Measurements from ENCODE around the gene DFFB.

The DFFB gene

GRCh38 chr1:3925256-3925655, 68.0 kb downstream of the DFFB start:
- H3K4me3 ChIP-seq (ENCODE audit: low read length) = no peak overlapping the region
- no peak for TF ChIP-seq CTCF (conservative IDR thresholded peaks at IDR 0.05; ENCODE audit: low read depth, low read length)
- no peak for DNase-seq (ENCODE audit: low read depth)

- H3K4me3 ChIP-seq (ENCODE audit: low read length) = no peak overlapping the region
- TF ChIP-seq CTCF (conservative IDR thresholded peaks at IDR 0.05; ENCODE audit: low read depth, low read length) = no peak
- no peak for DNase-seq (ENCODE audit: low read depth)
Observed at GRCh38 chr1:3925762-3926161, 68.5 kb downstream of the DFFB start.

- TF ChIP-seq CTCF (conservative IDR thresholded peaks at IDR 0.05; ENCODE audit: low read depth, low read length) = no peak
- no peak overlapping the region for H3K4me3 ChIP-seq (ENCODE audit: low read length)
- no peak for DNase-seq (ENCODE audit: low read depth)
Observed at GRCh38 chr1:3926956-3927355, 69.7 kb downstream of the DFFB start.

- no peak for DNase-seq (ENCODE audit: low read depth)
- no peak overlapping the region for H3K4me3 ChIP-seq (ENCODE audit: low read length)
- TF ChIP-seq CTCF (conservative IDR thresholded peaks at IDR 0.05; ENCODE audit: low read depth, low read length) = no peak
Observed at GRCh38 chr1:3928586-3928985, 71.3 kb downstream of the DFFB start.

GRCh38 chr1:3929126-3929525, 71.8 kb downstream of the DFFB start:
- DNase-seq (ENCODE audit: low read depth) = no peak
- no peak overlapping the region for H3K4me3 ChIP-seq (ENCODE audit: low read length)
- TF ChIP-seq CTCF (conservative IDR thresholded peaks at IDR 0.05; ENCODE audit: low read depth, low read length) = no peak

GRCh38 chr1:3930301-3931006, 73.2 kb downstream of the DFFB start:
- DNase-seq (ENCODE audit: low read depth) = no peak
- no peak for TF ChIP-seq CTCF (conservative IDR thresholded peaks at IDR 0.05; ENCODE audit: low read depth, low read length)
- H3K4me3 ChIP-seq (ENCODE audit: low read length) = no peak overlapping the region

Data from retinal pigment epithelial cell (primary cell).